Measurements from ENCODE around the gene CIZ1. TPM values are rescaled to one million over a fixed set of nuclear protein-coding genes. Genes with fewer than 3 reads are reported as not detected.
A peak's percentile ranks its signal among the peaks of the same experiment; 100 is the strongest.
"Not testable (repeated sequence)": the region's sequence is repeated elsewhere in the genome, so short reads cannot be mapped to it uniquely, and the experiment has no call there.

CIZ1 gene
- total RNA-seq, 4 donors from 2014 or later: 86.7 to 136 (median 115) TPM

DNA sequence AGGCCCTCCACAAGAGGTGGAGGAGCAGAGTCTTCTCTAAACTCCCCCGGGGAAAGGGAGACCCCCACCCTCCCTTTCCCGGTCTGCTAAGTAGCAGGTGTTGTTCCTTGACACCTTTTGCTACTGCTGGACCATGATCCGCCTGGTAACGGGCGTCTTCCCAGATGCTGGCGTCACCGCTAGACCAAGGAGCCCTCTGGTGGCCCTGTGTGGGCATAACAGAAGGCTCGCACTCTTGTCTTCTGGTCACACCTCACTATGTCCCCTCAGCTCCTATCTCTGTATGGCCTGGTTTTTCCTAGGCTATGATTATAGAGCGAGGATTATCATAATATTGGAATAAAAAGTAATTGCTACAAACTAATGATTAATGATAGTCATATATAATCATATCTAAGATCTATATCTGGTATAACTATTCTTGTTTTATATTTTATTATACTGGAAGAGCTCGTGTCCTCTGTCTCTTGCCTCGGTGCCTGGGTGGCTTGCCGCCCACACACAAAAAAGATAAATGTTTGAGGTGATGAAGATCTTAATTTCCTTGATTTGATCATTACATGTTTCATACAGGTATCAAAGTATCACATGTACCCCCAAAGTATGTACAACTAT, 61.3 kb downstream of the CIZ1 start:
- not testable (repeated sequence) for H3K36me3 ChIP-seq; H3K9me3 ChIP-seq; H3K27ac ChIP-seq; H3K4me3 ChIP-seq; H3K27me3 ChIP-seq; DNase-seq (ENCODE audit: low spot score in 2 of 2)
- H3K4me1 ChIP-seq: peaks cover 35% of the 10 kb centered on the region
- TF ChIP-seq, protein P1, sequence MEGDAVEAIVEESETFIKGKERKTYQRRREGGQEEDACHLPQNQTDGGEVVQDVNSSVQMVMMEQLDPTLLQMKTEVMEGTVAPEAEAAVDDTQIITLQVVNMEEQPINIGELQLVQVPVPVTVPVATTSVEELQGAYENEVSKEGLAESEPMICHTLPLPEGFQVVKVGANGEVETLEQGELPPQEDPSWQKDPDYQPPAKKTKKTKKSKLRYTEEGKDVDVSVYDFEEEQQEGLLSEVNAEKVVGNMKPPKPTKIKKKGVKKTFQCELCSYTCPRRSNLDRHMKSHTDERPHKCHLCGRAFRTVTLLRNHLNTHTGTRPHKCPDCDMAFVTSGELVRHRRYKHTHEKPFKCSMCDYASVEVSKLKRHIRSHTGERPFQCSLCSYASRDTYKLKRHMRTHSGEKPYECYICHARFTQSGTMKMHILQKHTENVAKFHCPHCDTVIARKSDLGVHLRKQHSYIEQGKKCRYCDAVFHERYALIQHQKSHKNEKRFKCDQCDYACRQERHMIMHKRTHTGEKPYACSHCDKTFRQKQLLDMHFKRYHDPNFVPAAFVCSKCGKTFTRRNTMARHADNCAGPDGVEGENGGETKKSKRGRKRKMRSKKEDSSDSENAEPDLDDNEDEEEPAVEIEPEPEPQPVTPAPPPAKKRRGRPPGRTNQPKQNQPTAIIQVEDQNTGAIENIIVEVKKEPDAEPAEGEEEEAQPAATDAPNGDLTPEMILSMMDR (IDR thresholded peaks at IDR 0.05): peak in 1 of 2 donors; percentile 52
- WGBS: 37% methylated on average over 10 of the region's 12 CpGs

DNA sequence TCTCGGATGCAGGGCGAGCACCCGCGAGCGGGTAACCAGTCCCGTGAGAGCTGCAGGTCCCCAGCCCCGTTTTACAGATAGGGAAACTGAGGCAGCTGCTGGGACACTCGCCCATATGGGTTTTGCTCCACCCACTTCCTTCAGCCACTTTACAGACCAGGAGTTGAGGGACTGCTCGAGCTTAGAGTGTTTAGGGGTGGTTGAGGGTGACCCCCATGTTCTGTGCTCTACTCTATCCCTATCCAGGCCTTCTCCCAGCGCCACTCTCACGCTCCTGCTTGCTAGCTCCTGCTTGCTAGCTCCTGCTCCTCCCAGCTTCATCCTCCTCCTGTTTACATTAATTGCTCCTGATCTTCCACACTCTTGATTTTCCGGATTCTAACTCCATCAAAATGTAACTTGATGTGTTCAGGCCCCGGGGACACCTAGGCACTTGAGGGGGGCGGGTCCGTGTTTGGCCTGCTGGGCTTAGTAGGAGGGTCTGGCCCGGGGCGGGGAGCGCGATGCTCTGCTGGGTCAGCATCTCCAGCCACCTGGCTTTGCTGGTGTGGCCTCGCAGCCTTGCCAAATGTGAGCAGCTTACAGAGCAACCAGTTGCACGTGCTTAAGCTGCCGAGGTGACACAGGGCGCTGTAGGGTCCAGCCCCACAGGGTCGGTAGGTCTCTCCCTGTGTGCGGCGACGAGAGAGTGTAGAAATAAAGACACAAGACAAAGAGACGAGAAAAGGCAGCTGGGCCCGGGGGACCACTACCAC, 62.4 kb downstream of the CIZ1 start:
- Histone ChIP-seq H3K4me3 (peak overlapping the region; percentile 98), H3K9me3 (no peaks in the 10 kb centered on the region), H3K27ac (peak overlapping the region; percentile 99), H3K27me3 (no peaks in the 10 kb centered on the region), H3K4me1 (peaks cover 37% of the 10 kb centered on the region), H3K36me3 (peaks cover 2% of the 10 kb centered on the region)
- DNase-seq (ENCODE audit: low spot score in 2 of 2): peak in 1 of 2 donors; percentile 75
- WGBS: 46% methylated on average over 29 of the region's 29 CpGs
- TF ChIP-seq, protein P1 (IDR thresholded peaks at IDR 0.05): no peak
- no peak for TF ChIP-seq POLR2AphosphoS5 (IDR thresholded peaks at IDR 0.05)
- no peak for TF ChIP-seq EP300 (IDR thresholded peaks at IDR 0.05)
- TF ChIP-seq POLR2A (IDR thresholded peaks at IDR 0.05): no peak

DNA sequence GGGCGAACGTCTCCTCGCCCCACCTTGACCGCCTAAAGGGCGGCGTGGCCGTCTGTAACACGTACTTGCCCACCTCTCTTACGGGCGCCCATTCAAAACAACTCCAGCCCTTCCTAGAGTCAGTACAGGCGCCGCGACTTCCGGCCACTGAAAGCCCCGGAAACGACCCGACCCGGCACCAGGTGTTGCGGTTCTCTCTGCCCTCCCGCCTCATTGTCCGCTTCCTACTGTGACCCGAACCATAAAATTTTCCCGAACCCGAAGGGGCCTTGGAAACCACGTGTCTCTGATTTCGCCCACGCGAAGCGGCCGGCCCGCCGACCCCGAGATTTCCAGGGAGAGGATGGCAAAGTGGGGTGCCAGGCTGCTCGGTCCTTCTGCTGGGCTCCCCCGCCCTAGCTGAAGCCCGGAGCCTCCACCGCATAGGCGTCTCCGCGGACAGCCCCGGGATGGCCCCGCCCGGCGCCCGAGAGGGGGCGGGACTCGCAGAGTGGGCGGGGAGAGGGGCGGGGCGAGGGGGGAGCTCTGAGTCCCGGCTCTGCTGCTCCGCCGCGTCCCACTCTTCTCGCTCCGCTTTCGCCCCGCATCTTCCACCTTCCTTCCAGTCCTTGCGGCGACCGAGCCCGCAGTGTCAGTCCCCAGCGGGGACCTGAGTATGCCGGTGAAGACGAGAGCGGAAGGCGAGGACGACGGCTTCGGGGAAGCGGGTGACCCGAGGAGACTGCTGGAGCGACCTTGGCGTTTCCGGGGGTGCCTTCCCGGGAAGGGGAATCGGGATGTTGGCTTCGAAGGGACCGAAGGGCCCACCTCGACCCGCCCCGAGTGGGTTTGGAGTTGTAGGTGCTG, 63.2 kb downstream of the CIZ1 start:
- Histone ChIP-seq H3K36me3 (peaks cover 10% of the 10 kb centered on the region), H3K9me3 (no peaks in the 10 kb centered on the region), H3K4me1 (peaks cover 37% of the 10 kb centered on the region), H3K27ac (peak overlapping the region; percentile 99), H3K4me3 (peak overlapping the region; percentile 98), H3K27me3 (no peaks in the 10 kb centered on the region)
- DNase-seq (ENCODE audit: low spot score in 2 of 2): peak; percentile 88 to 93
- 0% methylated on average over 27 of the region's 82 CpGs for WGBS
- no peak for TF ChIP-seq POLR2A (IDR thresholded peaks at IDR 0.05)
- TF ChIP-seq POLR2AphosphoS5 (IDR thresholded peaks at IDR 0.05): peak in 2 of 3 donors; percentile 9 to 50
- TF ChIP-seq EP300 (IDR thresholded peaks at IDR 0.05): no peak
- TF ChIP-seq, protein P1 (IDR thresholded peaks at IDR 0.05): no peak

DNA sequence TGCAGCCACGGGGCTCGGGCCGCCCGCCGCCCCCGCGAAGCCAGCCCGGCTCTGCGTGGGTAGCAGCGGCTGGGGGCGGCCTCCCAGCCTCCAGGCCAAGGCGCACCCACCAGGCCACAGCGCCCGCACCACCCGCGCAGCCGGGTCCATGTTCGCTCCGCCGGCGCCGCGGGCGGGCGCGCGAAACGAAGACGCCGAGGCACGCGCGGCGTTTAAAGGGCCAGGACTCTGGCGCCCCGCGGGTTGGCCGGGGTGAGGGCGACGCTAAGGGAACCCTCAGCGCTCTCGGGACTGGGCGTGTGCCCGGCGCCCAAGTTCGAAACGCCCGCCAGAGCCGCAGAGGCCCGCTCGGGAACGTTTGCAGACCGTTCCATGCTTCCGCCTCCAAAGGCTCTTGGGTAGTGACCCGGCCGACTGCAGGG, 63.8 kb downstream of the CIZ1 start, which contains the start of gene PTGES2:
Gene PTGES2 (minus strand): TSS at position 162 of the 422 bp plus-strand sequence. CDS start 12 bp downstream, at position 150.
- peak within 1 kb of the TSS; percentile 99 for H3K27ac ChIP-seq
- no peaks in the 10 kb centered on the region for H3K27me3 ChIP-seq
- WGBS: 0% methylated on average over 8 of the region's 56 CpGs
- peak in 1 of 2 donors; percentile 87 for DNase-seq (ENCODE audit: low spot score in 2 of 2)
- H3K9me3 ChIP-seq: no peaks in the 10 kb centered on the region
- H3K4me3 ChIP-seq: peak within 1 kb of the TSS; percentile 98
- peaks cover 16% of the 10 kb centered on the region for H3K36me3 ChIP-seq
- TF ChIP-seq POLR2AphosphoS5 (IDR thresholded peaks at IDR 0.05) (peak in 1 of 3 donors; percentile 30), EP300 (IDR thresholded peaks at IDR 0.05) (no peak)
- peaks cover 37% of the 10 kb centered on the region for H3K4me1 ChIP-seq

DNA sequence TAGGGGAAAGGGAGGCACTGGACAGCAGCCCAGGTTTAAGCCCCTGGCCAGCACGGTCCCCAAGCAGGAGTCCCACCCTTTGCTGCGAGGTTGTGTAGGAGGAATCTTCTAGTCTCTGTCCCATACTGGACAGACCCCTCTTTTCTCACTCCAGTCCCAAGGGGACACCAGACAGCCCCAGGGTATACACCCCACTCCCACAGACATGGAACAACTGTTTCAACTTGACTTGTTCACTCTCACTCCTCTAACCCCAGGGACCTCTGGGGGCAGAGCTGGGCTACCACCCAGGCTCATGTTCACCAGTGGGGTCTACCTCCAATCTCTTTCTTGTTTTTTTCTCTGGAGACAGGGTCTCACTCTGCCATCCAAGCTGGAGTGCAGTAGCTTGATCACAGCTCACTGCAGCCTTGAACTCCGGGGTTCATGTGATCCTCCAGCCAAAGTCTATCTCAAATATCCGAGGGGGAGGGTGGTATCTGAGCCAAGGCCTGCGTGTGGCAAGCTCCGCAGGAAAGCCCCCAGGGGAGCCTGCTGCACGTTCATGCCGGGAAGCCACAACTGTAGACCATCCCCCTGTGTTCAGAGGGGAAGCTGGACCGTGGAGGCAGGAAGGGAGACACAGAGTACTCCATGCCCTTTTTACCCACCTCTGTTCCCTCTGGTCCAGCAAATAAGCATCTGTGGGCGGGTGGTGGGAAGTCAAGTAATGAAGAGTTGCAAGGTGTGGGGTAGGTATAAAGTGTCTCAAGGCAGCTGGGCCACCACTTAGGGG, 65.6 kb downstream of the CIZ1 start:
- Histone ChIP-seq H3K4me1 (peaks cover 37% of the 10 kb centered on the region), H3K4me3 (peak overlapping the region; percentile 98), H3K27me3 (no peaks in the 10 kb centered on the region), H3K36me3 (peaks cover 34% of the 10 kb centered on the region), H3K27ac (no peak overlapping the region), H3K9me3 (no peaks in the 10 kb centered on the region)
- peak in 1 of 2 donors; percentile 65 for DNase-seq (ENCODE audit: low spot score in 2 of 2)
- TF ChIP-seq POLR2AphosphoS5 (IDR thresholded peaks at IDR 0.05): no peak
- TF ChIP-seq, protein P1 (IDR thresholded peaks at IDR 0.05): no peak
- no peak for TF ChIP-seq POLR2A (IDR thresholded peaks at IDR 0.05)
- no peak for TF ChIP-seq EP300 (IDR thresholded peaks at IDR 0.05)
- 43% methylated on average over 9 of the region's 10 CpGs for WGBS

Measured in suprapubic skin (tissue), 4 donors.